GM18907 (cell line): ENCODE results near the gene DPH1.

Source experiments
- ATAC-seq: cut with Tn5 transposase; IDR thresholded peaks from one replicate; pipeline ENCODE4 v1.9.1; 2021; ENCODE audit warnings: mild to moderate bottlenecking, moderate library complexity; ENCODE audit not compliant: unreplicated experiment

DPH1 gene

GRCh38 chr17:2049333-2050299 is 19.7 kb downstream of the DPH1 start:
- peak; percentile 50 for ATAC-seq

DNA sequence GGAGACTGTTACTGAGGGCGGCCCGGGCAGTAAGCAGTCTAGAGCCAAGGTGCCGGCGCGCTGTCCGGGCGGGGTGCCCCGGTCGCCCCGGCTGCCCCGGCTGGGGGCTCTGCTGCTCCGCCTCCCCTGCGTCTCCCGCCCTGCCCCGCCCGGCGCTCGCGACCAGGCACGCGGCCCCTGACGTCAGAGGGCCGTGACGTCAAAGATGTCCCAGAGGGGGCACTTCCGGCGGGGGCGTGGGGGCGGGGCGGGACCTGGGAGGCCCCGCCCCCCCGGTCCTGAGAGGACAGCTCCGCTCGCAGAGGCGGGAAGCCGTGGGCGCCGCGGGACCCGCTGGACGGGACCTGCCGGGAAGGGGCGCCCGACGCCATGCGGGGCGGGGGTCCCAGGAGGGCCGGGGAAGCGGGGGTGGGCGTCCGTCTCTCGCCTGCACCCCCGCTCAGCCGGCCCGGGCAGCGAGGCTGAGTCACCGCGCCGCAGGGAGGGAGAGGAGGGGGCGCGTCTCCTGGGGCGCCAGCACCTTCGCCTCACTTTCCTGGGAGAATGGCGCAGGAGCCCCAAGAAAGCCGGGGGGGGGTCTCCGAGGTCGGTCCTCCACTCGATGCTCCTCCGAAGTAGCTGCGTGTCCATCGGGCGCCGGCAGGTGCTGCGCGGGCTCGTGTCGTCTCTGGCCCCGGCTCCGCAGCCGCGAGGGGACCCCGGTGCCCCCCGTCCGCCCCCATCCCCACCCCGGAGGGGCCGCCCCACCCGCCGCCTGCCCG is 20.5 kb downstream of the DPH1 start:
- ATAC-seq = peak; percentile 15

DNA sequence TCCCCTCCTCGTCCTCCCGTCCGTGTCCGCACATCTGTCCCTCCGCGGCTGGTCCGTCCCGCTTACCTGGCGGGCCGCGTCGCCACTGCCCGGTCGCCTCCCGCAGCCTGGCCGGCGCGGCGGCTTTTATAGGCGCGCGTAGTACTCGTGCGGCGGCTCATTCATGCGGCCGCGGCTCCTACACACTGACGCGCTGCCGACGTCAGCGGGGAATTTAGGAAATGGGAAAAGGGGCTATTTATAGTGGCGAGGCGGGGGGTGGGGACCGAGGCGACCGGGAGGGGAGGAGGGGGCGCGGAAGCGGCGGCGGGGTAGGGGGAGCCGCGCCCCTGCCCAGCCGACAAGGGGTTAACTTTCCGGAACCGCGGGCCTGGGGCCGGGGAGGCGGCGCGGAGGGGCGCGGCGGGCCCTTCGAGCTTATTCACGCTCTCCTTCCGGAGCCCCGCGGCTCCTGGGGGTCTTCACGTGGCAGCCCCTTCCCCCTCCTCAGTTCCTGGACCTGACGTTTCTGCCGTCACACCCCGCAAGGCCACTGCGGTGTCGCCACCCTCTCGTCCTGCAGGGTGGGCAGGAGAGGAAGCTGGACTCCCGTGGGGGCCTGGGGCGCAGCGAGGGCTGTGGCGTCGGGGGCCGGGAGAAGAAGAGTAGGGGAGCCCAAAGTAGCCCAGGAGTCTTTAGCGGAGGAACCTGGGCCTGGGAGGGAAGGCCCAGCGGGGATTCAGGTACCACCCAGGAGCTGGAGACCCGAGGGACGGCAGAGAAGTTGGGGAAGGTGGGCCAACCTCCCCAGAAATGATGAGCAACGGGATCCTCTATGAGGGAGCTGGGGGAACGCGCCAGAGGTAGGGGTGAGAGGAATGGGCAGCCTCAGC is 21.3 kb downstream of the DPH1 start:
- ATAC-seq = no peak

- no peak for ATAC-seq
These were observed 22.1 kb downstream of the DPH1 start for GRCh38 chr17:2051933-2052559.

DNA sequence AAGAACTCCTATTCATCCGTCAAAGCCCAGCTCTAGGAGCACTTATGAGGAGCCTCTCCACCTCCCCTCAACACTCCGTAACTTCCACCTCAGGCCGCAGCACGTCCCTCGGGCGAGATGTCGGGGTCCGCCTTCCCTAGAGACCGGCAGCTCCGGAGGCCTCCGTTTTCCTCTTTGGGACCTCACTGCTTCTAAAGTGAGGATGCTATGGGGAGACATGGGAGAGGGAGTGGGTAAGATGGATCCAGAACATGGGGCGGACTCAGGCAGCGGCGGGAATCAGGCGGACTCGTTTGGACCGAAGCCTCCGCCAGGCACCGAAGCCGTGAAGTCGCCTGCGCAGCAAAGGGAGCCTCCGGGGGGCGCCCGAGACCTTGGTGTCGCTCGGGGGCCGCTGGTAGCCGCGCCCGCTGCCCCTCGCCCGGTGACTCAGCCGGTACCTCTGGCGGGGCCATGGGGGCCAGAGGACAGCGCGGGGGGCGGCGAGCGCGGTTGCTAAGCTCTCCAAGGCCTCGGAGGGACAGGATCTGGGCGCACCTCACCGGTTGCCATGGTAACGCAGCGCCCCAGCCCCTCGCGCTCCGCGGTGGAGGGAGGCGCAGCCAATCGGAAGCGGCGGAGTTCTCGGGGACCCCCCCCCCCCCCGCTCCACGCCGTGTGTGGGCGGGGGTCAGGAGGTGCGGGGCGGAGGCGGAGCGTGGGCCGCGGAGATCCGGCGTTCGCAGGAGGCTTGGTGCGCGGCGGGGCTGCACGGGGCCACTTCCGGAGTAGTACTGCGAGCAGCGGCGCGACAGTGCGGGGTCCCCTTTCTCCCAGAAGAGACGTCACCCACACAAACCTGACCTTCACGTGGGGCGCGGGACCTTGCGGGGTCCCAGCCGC is 23.7 kb downstream of the DPH1 start:
- ATAC-seq = no peak

GRCh38 chr17:2054262-2054511 is 24.2 kb downstream of the DPH1 start:
- ATAC-seq = no peak

- ATAC-seq = peak; percentile 42
These were observed 24.7 kb downstream of the DPH1 start, which contains the start of gene HIC1 for GRCh38 chr17:2054512-2055291. Gene HIC1 (plus strand): TSS chr17:2055103. CDS start chr17:2056691, 1,588 bp downstream.

DNA sequence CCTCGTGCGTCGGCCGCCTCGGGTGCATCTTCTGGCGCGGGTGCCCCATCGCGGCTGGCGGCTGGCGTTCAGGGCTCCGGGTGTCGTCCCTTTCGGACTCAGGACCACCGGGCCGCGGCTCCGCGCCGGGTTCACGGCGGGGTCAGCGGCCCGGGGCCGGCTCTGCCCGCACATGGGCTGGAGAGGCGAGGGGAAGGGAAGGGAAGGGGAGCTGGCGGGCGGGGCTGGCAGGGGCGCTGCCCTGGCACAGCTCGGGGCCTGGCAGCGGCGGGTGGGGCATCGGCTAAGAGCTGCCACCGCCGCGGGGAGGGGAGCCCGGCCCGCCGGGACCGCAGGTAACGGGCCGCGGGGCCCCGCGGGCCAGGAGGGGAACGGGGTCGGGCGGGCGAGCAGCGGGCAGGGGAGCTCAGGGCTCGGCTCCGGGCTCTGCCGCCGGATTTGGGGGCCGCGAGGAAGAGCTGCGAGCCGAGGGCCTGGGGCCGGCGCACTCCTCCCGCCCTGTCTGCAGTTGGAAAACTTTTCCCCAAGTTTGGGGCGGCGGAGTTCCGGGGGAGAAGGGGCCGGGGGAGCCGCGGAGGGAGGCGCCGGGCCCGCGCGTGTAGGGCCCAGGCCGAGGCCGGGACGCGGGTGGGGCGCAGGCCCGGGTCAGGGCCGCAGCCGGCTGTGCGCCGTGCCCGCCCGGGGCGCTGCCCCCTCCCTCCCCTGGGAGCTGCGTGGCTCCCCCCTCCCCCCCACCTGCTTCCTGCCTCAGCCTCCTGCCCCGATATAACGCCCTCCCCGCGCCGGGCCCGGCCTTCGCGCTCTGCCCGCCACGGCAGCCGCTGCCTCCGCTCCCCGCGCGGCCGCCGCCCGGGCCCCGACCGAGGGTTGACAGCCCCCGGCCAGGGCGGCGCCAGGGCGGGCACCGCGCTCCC is 25.6 kb downstream of the DPH1 start:
- ATAC-seq = no peak

- no peak for ATAC-seq
These were observed 26.5 kb downstream of the DPH1 start for GRCh38 chr17:2056206-2057174.

DNA sequence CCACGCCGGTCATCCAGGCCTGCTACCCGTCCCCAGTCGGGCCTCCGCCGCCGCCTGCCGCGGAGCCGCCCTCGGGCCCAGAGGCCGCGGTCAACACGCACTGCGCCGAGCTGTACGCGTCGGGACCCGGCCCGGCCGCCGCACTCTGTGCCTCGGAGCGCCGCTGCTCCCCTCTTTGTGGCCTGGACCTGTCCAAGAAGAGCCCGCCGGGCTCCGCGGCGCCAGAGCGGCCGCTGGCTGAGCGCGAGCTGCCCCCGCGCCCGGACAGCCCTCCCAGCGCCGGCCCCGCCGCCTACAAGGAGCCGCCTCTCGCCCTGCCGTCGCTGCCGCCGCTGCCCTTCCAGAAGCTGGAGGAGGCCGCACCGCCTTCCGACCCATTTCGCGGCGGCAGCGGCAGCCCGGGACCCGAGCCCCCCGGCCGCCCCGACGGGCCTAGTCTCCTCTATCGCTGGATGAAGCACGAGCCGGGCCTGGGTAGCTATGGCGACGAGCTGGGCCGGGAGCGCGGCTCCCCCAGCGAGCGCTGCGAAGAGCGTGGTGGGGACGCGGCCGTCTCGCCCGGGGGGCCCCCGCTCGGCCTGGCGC is 27.3 kb downstream of the DPH1 start:
- no peak for ATAC-seq

DNA sequence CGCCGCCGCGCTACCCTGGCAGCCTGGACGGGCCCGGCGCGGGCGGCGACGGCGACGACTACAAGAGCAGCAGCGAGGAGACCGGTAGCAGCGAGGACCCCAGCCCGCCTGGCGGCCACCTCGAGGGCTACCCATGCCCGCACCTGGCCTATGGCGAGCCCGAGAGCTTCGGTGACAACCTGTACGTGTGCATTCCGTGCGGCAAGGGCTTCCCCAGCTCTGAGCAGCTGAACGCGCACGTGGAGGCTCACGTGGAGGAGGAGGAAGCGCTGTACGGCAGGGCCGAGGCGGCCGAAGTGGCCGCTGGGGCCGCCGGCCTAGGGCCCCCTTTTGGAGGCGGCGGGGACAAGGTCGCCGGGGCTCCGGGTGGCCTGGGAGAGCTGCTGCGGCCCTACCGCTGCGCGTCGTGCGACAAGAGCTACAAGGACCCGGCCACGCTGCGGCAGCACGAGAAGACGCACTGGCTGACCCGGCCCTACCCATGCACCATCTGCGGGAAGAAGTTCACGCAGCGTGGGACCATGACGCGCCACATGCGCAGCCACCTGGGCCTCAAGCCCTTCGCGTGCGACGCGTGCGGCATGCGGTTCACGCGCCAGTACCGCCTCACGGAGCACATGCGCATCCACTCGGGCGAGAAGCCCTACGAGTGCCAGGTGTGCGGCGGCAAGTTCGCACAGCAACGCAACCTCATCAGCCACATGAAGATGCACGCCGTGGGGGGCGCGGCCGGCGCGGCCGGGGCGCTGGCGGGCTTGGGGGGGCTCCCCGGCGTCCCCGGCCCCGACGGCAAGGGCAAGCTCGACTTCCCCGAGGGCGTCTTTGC is 28.0 kb downstream of the DPH1 start:
- no peak for ATAC-seq

DNA sequence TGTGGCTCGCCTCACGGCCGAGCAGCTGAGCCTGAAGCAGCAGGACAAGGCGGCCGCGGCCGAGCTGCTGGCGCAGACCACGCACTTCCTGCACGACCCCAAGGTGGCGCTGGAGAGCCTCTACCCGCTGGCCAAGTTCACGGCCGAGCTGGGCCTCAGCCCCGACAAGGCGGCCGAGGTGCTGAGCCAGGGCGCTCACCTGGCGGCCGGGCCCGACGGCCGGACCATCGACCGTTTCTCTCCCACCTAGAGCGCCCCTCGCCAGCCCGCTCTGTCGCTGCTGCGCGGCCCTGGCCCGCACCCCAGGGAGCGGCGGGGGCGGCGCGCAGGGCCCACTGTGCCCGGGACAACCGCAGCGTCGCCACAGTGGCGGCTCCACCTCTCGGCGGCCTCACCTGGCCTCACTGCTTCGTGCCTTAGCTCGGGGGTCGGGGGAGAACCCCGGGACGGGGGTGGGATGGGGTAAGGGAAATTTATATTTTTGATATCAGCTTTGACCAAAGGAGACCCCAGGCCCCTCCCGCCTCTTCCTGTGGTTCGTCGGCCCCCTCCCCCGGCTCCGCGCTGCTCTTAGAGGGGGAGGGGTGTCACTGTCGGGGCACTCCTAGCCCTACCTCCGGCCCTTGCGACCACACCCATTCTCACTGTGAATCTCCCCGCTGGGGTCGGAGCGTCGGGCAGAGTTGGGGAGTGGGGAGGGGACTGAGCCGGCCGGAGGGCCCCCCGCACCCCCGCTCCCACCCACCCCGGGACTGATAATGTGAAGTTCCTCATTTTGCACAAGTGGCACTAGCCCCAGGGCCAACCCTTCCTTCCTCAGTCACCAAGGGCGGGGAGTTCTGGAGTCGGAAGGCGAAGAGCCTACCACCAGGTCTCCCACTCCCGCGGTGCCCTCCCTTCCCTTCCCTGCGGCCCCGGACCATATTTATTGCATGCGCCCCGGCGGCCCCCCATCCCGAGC is 28.9 kb downstream of the DPH1 start:
- no peak for ATAC-seq

- no peak for ATAC-seq
These were observed 29.8 kb downstream of the DPH1 start for GRCh38 chr17:2059547-2060384.

DNA sequence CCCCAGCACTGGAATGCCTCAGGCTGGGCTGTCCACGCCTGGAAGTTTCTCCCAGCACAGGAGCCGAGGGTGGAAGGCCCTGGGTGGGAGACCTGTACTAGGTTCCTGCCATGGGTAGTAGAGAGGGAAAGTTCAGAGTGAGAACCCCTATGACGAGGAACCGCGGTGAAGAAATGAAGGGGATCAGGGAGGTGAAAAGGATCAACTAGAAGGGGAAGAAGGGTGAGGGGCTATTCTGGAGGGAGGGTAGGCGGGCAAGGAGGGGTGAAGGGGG is 30.4 kb downstream of the DPH1 start:
- ATAC-seq = no peak
